IPS-20b (cell line): ENCODE measurements around the gene FGD2.

Experiments used
- H3K27ac ChIP-seq: one replicate; pipeline ENCODE4 v1.5.1; 2013; ENCODE audit warnings: low read length
- H3K27me3 ChIP-seq: 2 replicates; pipeline ENCODE4 v1.6.1; 2013; ENCODE audit warnings: mild to moderate bottlenecking, low read length, inconsistent platforms; ENCODE audit not compliant: insufficient read depth
- H3K36me3 ChIP-seq: 2 replicates; pipeline ENCODE4 v1.6.1; 2013; ENCODE audit warnings: low read depth, mild to moderate bottlenecking, inconsistent platforms, low read length, moderate library complexity; ENCODE audit not compliant: insufficient read depth
- H3K4me1 ChIP-seq: 2 replicates; pipeline ENCODE4 v1.6.1; 2013; ENCODE audit warnings: mild to moderate bottlenecking, control low read depth, inconsistent platforms, low read length, moderate library complexity; ENCODE audit not compliant: insufficient read depth
- H3K4me3 ChIP-seq: 2 replicates; pipeline ENCODE4 v1.5.1; 2013; ENCODE audit warnings: mild to moderate bottlenecking, low read length, inconsistent platforms
- H3K9ac ChIP-seq: 2 replicates; pipeline ENCODE4 v1.6.1; 2013; ENCODE audit warnings: low read depth, mild to moderate bottlenecking, inconsistent platforms, low read length, moderate library complexity
- H3K9me3 ChIP-seq: 2 replicates; pipeline ENCODE4 v1.6.1; 2013; ENCODE audit warnings: mild to moderate bottlenecking, low read depth, low read length, inconsistent platforms; ENCODE audit not compliant: insufficient read depth

FGD2 gene

DNA sequence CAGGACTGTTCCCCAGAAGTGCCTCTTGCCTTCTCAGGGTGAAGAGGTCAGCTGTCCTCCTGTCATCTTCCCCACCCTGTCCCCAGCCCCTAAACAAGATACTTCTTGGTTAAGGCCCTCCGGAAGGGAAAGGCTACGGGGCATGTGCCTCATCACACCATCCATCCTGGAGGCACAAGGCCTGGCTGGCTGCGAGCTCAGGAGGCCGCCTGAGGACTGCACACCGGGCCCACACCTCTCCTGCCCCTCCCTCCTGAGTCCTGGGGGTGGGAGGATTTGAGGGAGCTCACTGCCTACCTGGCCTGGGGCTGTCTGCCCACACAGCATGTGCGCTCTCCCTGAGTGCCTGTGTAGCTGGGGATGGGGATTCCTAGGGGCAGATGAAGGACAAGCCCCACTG, 41.1 kb upstream of the FGD2 start:
- Histone ChIP-seq H3K4me3 (no peak overlapping the region), H3K4me1 (no peaks in the 10 kb centered on the region; the same call in 1 of the 2 replicates), H3K9ac (no peak overlapping the region), H3K36me3 (peaks cover 24% of the 10 kb centered on the region), H3K27ac (no peak overlapping the region), H3K27me3 (no peaks in the 10 kb centered on the region), H3K9me3 (no peaks in the 10 kb centered on the region)

DNA sequence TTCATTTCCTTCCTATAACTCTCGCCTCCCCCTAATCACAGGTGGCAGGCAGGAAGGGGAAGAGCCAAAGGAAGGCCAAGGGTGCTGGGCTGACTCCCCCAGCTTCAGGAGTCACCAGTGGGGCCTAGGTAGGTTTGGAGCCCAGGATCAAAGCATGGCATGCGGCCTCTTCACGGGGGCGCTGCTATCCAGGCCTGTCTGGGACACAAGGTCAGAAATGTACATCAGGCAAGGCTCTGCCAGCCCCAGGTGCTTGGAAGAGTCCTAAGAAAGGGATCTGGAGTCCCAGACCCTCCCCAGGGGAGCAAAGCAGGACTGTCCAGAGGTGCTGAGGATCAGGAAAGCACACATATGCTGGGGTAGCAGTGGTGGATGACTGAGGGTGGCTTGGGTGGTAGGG, 40.5 kb upstream of the FGD2 start:
- Histone ChIP-seq H3K4me1 (no peaks in the 10 kb centered on the region; the same call in 1 of the 2 replicates), H3K9ac (no peak overlapping the region), H3K4me3 (no peak overlapping the region), H3K27ac (no peak overlapping the region), H3K9me3 (no peaks in the 10 kb centered on the region), H3K27me3 (no peaks in the 10 kb centered on the region), H3K36me3 (peaks cover 30% of the 10 kb centered on the region)

DNA sequence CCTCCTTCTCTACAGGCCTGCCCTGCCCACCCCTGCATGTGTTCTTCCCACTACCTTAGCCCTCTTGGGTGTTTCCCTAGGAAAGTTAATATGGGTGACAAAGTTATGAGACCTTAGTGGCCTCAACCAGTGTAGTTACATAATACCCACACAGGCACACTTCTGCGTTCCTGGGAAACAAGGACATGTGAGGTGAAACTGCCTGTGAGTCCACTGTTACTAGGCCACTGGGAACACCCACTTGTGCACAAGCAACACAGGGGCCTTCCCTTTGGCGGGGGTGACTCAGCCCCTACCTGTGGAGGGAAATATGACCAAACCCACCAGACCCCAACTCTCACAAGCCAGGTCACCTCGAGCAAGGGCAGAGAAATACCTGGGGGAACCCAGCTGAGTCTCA, 38.2 kb upstream of the FGD2 start:
- H3K4me1 ChIP-seq: no peaks in the 10 kb centered on the region; the same call in 1 of the 2 replicates
- no peaks in the 10 kb centered on the region for H3K27me3 ChIP-seq
- H3K36me3 ChIP-seq: peaks cover 54% of the 10 kb centered on the region
- H3K9me3 ChIP-seq: no peaks in the 10 kb centered on the region
- H3K27ac ChIP-seq: no peak overlapping the region
- H3K9ac ChIP-seq: no peak overlapping the region
- no peak overlapping the region for H3K4me3 ChIP-seq

DNA sequence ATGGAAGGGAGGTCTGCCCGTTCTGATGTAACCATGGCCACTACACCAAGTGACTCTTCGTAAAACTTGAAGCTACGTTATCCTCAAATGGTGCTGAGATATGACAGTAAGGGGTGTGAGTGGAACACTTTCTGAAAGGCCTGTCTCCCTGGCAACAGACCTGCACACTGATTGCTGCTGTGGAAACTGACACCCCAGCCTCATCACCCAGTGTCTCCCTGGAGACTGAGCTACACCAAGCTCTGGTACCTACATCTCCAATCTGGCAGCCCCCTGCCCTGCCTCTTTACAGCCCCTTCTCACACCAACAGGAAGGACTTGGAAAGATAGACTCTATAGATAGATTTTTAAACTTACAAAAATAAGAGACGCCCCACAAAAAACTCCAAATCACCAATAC, 37.7 kb upstream of the FGD2 start:
- no peak overlapping the region for H3K27ac ChIP-seq
- no peaks in the 10 kb centered on the region for H3K9me3 ChIP-seq
- no peaks in the 10 kb centered on the region for H3K27me3 ChIP-seq
- H3K4me3 ChIP-seq: no peak overlapping the region
- H3K36me3 ChIP-seq: peaks cover 58% of the 10 kb centered on the region
- no peak overlapping the region for H3K9ac ChIP-seq
- no peaks in the 10 kb centered on the region; the same call in 1 of the 2 replicates for H3K4me1 ChIP-seq

GRCh38 chr6:36968266-36968977, 37.0 kb upstream of the FGD2 start:
- Histone ChIP-seq H3K4me1 (no peaks in the 10 kb centered on the region; the same call in 1 of the 2 replicates), H3K27me3 (no peaks in the 10 kb centered on the region), H3K27ac (no peak overlapping the region), H3K9ac (no peak overlapping the region), H3K4me3 (no peak overlapping the region), H3K9me3 (no peaks in the 10 kb centered on the region), H3K36me3 (peaks cover 65% of the 10 kb centered on the region)

GRCh38 chr6:36969240-36969691, 36.2 kb upstream of the FGD2 start:
- H3K4me3 ChIP-seq: no peak overlapping the region
- H3K27ac ChIP-seq: no peak overlapping the region
- H3K36me3 ChIP-seq: peaks cover 74% of the 10 kb centered on the region
- no peaks in the 10 kb centered on the region for H3K9me3 ChIP-seq
- H3K27me3 ChIP-seq: no peaks in the 10 kb centered on the region
- no peak overlapping the region for H3K9ac ChIP-seq
- H3K4me1 ChIP-seq: no peaks in the 10 kb centered on the region

DNA sequence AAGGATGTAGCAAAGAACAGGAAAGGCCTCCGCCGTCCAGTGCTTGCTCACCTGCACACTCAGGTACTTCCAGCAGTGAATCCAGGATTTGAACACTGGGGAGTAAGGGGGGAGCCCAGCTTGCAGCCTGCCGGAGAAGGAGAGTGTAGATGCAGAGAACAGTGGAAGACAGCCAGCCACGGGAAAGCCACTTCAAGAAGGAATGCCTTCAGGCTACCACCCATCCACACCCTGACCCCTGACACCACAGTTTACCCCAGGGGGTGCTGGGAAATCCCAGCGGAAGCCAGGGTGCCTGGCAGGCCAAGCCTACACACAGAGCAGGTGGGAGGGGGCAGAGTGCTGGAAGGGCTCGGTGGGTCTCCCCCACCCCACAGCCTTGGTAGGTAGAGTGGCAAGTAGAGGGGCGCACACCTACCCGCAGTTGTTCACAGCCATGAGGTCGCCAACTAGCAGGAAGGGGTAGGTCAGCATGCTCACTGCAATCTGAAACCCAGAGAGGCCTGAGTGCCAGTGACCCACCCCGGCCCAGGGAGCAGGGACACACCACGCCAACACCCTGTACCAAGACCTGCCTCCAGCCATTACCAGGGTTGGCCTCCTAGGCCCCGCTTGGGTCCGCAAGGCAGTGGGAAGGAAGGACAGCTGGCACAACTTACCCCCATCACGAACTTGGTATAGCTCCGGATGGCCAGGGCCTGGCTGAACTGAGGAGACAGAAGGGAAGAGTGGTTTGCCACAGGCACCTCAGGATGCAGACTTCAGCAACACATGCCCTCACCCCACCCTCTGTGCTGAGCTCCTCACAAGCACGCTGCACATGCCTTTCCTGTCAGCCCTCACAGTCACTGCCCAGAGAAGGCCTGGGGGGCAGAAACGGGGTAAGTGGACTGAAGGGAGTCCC, 35.2 kb upstream of the FGD2 start:
- peaks cover 83% of the 10 kb centered on the region for H3K36me3 ChIP-seq
- H3K9ac ChIP-seq: no peak overlapping the region

GRCh38 chr6:36970892-36971842, 34.3 kb upstream of the FGD2 start:
- no peaks in the 10 kb centered on the region for H3K27me3 ChIP-seq
- peaks cover 93% of the 10 kb centered on the region for H3K36me3 ChIP-seq
- no peaks in the 10 kb centered on the region for H3K9me3 ChIP-seq
- H3K9ac ChIP-seq: no peak overlapping the region
- no peak overlapping the region for H3K27ac ChIP-seq
- H3K4me3 ChIP-seq: no peak overlapping the region
- H3K4me1 ChIP-seq: no peaks in the 10 kb centered on the region

More for the DNA sequence above, 35.2 kb upstream of the FGD2 start:
- H3K27ac ChIP-seq: no peak overlapping the region
- no peak overlapping the region for H3K4me3 ChIP-seq
- no peaks in the 10 kb centered on the region for H3K27me3 ChIP-seq
- H3K4me1 ChIP-seq: no peaks in the 10 kb centered on the region
- no peaks in the 10 kb centered on the region for H3K9me3 ChIP-seq

GRCh38 chr6:36971921-36972673, 33.4 kb upstream of the FGD2 start:
- H3K36me3 ChIP-seq: peaks cover 100% of the 10 kb centered on the region
- H3K4me1 ChIP-seq: no peaks in the 10 kb centered on the region
- no peak overlapping the region for H3K4me3 ChIP-seq
- no peak overlapping the region for H3K9ac ChIP-seq
- H3K27me3 ChIP-seq: no peaks in the 10 kb centered on the region
- H3K9me3 ChIP-seq: no peaks in the 10 kb centered on the region
- H3K27ac ChIP-seq: no peak overlapping the region

- Histone ChIP-seq H3K9ac (no peak overlapping the region), H3K27ac (no peak overlapping the region), H3K27me3 (no peaks in the 10 kb centered on the region), H3K9me3 (no peaks in the 10 kb centered on the region), H3K36me3 (peaks cover 100% of the 10 kb centered on the region), H3K4me1 (no peaks in the 10 kb centered on the region), H3K4me3 (no peak overlapping the region)
Observed at GRCh38 chr6:36973190-36973589, 32.3 kb upstream of the FGD2 start.
